ENCODE measurements around the gene MBD3.
"Not testable (repeated sequence)": the region's sequence is repeated elsewhere in the genome, so short reads cannot be mapped to it uniquely, and the experiment has no call there.

DNA sequence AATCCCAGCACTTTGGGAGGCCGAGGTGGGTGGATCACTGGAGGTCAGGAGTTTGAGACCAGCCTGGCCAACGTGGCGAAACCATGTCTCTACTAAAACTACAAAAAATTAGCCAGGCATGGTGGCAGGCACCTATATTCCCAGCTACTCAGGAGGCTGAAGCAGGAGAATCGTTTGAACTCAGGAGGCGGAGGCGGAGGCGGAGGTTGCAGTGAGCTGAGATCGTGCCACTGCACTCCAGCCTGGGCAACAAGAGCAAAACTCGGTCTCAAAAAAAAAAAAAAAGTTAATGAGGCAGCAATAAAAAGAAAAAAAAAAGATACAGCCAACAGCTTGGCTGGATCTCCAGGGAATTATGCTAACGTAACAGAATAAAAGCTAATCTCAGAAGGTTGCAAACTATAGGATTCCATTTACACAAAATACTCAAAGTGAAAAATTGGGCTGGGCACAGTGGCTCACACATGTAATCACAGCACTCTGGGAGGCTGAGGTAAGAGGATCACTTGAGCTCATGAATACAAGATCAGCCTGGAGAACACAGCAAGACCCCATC, 48.3 kb upstream of the MBD3 start:
- TF ChIP-seq TARDBP (IDR thresholded peaks at IDR 0.05); L3MBTL2 (conservative IDR thresholded peaks at IDR 0.05); BHLHE40 (IDR thresholded peaks at IDR 0.05; ENCODE audit: borderline replicate concordance); ARNT (IDR thresholded peaks at IDR 0.05); SP1 (IDR thresholded peaks at IDR 0.05); ELF4 (IDR thresholded peaks at IDR 0.05): not testable (repeated sequence)
- TF ChIP-seq, protein P1, sequence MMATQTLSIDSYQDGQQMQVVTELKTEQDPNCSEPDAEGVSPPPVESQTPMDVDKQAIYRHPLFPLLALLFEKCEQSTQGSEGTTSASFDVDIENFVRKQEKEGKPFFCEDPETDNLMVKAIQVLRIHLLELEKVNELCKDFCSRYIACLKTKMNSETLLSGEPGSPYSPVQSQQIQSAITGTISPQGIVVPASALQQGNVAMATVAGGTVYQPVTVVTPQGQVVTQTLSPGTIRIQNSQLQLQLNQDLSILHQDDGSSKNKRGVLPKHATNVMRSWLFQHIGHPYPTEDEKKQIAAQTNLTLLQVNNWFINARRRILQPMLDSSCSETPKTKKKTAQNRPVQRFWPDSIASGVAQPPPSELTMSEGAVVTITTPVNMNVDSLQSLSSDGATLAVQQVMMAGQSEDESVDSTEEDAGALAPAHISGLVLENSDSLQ (IDR thresholded peaks at IDR 0.05), result not testable (repeated sequence)
